ENCODE measurements around the gene USP48.

DNA sequence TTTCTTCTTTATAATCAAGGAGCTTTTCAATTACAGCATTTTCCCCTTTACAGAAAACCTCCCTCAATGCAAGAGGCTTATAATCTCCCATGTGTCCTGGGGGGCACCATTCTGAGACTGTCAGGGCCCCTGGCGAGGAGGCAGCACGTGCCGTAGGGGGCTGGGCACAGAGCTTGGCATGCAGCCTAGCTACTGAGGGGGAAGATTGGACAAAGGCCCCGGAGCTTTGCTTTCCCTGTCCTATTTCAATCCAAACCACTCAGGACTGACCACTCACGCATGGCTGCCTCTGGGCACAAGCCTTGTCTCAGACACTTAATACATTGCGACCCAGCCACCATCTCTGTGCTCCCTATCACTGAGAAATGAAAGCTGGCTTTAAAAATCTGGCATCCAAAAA is 111.0 kb downstream of the USP48 start:
- TF ChIP-seq POLR2A (IDR thresholded peaks at IDR 0.05), result no peak
- TF ChIP-seq, protein P1, sequence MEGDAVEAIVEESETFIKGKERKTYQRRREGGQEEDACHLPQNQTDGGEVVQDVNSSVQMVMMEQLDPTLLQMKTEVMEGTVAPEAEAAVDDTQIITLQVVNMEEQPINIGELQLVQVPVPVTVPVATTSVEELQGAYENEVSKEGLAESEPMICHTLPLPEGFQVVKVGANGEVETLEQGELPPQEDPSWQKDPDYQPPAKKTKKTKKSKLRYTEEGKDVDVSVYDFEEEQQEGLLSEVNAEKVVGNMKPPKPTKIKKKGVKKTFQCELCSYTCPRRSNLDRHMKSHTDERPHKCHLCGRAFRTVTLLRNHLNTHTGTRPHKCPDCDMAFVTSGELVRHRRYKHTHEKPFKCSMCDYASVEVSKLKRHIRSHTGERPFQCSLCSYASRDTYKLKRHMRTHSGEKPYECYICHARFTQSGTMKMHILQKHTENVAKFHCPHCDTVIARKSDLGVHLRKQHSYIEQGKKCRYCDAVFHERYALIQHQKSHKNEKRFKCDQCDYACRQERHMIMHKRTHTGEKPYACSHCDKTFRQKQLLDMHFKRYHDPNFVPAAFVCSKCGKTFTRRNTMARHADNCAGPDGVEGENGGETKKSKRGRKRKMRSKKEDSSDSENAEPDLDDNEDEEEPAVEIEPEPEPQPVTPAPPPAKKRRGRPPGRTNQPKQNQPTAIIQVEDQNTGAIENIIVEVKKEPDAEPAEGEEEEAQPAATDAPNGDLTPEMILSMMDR (IDR thresholded peaks at IDR 0.05), result no peak
